GM19023 (cell line): Measurements from ENCODE around the gene GARIN3.
"Not testable (repeated sequence)": the region's sequence is repeated elsewhere in the genome, so short reads cannot be mapped to it uniquely, and the experiment has no call there.

Source experiments
- ATAC-seq: cut with Tn5 transposase; IDR thresholded peaks from one replicate; pipeline ENCODE4 v1.9.1; 2021; ENCODE audit warnings: mild to moderate bottlenecking, moderate library complexity; ENCODE audit not compliant: unreplicated experiment

GARIN3 gene

DNA sequence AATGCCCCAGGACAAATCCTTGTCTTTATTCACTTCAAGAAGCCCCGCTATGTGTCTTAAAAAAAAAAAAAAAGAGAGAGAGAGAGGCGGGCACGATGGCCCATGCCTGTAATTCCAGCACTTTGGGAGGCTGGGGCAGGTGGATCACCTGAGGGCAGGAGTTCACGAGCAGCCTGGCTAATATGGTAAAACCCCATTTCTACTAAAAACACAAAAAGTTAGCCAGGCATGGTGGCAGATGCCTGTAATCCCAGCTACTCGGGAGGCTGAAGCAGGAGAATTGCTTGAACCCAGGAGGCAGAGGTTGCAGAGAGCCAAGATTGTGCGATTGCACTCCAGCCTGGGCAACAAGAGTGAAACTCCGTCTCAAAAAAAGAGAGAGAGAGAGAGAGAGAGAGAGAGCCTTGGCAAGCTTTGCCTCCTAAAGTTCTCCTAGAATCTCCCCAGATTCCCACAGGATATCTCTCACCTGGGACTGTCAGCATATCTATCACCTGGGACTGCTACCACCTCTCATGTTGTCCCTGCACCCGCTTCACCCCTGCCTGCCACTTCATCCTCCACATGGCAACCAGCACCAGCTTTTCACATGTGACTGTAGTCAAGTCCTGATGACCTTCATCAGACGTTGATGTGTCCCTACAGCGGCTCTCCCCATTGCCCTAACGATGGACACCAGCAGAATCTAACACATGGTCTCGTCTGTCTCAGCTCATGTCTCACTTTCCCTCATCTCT, 20.4 kb upstream of the GARIN3 start:
- ATAC-seq, result no peak

DNA sequence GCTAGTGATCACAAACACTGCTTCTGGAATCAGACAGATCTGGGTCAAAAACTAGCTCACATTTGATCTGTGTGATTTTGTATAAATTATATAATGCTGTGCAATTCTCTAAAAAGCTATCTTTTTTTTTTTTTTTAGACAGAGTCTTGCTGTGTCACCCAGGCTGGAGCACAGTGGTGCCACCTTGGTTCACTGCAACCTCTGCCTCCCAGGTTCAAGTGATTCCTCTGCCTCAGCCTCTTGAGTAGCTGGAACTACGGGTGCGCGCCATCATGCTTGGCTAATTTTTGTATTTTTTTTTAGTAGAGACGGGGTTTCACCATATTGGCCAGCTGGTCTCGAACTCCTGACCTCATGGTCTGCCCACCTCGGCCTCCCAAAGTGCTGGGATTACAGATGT, 19.1 kb upstream of the GARIN3 start:
- ATAC-seq, result not testable (repeated sequence)

DNA sequence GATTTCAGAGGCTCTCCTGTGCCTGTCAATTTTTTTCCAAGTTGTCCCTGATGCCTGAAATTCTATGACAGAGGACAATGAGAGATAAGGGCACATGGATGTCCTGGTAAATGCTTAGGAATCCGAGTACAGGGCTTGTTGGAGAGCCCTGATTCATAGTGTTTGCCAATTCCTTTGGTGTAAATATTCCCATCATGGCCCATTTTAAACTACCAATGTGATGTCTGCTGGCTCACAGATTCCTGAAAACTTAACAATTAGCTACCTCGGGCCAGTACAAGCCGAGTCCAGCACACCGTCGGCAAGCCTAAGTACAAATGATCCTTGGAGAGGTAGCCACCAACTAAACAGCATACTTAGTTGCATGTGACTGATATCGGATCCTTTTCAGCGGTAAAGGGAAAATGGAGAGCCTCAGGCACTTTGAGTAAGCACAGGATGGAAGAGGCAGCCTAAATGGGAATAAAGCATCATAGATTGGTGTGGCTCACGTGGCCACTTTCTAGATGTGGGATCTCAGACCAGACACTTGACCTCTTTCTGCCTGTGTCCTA, 18.1 kb upstream of the GARIN3 start:
- ATAC-seq, result no peak

DNA sequence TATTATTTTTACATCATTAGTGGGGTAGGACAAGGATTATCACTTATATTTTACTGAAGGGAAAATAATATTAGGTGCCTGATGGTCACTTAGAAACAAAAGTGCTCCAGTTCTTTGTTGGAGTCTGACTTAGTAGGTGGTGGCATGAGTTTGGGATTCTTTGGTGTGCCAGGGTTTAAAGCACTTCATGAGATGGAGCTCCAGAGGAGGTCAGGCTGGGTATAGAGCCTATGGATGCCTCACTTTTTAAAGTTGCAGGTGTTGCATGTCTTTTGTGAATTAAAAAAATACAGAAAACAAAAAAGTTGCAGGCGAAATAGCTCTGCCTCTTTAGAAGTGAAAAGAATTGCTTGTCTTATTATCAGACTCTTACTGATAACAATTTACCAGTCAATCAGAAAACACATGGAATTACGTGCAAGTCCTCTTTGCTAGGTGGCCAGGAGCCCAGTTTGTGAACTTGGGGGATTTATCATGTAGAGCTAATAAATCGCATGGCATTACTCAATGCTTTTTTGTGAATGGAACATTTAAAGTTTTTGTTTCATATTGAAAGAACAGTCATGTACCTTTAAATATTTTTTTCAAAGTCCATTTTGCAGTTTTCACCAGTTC, 16.2 kb upstream of the GARIN3 start:
- no peak for ATAC-seq

DNA sequence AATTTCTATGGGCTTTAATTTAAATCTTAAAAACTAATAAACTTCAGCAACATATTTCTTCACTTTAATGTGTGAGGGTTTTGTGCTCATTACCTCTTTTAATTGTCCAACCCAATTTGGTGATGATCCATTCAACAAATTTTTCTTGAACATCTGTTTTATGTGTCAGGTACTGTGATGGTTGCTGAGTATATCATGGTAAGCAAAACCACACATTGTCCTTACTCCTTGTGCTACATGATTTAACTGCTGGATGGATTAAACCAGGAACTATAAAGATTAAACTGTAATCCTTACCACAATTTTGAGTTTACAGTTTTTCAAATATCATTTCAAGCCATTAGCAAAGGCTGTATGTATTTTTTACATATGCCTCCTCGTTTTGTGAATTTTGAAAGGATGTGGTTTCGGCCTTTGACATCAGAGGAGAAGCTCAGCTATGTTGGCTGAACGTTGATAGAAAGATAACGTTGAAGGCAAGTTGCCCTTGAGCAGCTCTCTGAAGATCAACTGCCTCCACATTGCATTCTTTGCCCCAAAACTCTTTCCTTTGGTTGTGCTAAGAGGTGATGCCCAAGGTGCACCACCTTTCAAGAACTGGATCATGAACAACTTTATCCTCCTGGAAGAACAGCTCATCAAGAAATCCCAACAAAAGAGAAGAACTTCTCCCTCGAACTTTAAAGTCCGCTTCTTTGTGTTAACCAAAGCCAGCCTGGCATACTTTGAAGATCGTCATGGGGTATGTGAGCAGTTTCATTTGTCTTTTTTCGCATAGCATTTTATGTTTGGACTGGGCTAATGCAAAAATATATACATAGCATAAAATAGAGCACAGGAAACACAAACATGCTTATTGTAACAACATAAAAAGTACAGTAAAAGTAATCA, 14.6 kb upstream of the GARIN3 start, which contains the start of gene ITK:
Gene ITK (plus strand): TSS at position 467 of the 891 bp plus-strand sequence. CDS start 138 bp downstream, at position 605.
- no peak for ATAC-seq

DNA sequence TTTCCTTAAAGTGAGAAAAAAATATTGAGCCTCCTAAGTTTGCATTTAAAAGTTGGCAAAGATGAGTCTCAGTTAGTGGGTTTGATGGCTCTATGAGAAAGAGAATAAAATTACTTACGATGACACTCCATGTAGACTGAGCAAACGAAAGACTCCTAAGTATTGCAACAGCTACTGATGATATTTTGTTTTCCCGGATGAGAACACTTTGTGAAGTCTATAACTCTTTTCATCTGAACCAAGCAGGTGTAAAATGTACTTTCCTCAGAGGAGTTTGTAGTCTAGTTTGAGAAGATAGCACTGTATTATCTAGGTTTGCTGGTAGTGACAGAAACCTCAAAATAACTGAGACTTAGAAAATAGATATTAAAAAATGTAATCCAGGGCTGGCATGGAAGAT, 12.9 kb upstream of the GARIN3 start:
- no peak for ATAC-seq

DNA sequence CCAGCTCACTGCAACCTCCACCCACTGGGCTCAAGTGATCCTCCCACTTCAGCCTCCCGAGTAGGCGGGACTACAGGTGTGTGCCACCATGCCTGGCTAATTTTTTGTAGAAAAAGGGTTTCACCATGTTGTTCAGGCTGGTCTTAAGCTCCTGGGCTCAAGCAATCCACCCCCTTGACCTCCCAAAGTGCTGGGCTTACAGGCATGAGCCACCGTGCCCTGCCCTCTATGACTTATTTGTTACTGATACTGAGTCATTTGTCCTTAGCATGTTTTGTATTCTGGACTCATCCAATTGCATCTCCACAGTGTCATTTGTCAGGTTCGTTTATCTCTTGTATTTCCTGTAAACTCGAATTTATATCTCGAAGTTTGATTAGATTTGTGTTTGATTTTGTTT, 11.9 kb upstream of the GARIN3 start:
- ATAC-seq, result no peak

DNA sequence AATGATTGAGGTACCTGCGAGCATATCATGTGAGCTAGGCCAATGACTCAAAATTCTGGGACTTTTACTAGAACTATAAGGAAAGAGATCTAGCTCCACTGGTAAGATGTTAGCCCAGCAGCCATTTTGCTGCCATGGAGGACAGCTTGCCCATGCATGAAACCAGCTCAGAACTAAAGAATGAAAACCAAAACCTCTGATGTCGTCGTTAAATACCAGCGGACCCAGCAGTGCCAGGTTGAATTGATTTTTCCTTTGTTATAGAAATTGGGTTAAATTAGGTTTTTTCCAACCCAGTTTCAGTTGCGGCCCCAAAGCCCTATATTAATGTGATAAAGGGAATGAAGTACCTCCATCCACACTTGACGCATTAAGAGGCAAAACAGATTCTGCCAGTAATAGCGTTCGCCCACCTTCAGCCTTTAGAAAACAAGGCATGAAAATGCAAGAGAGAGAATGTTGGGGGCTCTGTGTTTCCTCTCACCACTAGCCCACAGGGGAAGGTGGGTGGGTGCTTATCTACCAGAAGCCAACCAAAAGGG, 9.1 kb upstream of the GARIN3 start:
- no peak for ATAC-seq

DNA sequence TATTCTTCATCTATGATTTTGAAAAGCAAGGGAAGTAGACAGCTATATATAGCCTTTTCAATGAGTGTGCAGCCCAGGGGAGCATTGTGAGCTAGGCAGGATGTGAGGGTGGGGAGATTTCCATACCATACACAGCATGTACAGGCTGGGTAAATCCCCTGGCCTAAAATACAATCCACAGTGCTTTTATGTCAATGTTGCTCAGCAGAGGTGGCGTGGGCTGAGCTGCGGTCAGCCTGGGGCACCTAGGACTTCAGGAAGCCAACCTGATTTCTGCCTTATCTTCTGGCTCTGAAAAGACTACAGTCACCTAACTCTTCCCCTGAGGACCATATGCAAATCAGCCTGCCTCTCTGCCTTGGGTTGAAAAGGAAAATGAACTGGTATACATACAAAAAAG, 6.3 kb upstream of the GARIN3 start:
- ATAC-seq, result peak; percentile 99

DNA sequence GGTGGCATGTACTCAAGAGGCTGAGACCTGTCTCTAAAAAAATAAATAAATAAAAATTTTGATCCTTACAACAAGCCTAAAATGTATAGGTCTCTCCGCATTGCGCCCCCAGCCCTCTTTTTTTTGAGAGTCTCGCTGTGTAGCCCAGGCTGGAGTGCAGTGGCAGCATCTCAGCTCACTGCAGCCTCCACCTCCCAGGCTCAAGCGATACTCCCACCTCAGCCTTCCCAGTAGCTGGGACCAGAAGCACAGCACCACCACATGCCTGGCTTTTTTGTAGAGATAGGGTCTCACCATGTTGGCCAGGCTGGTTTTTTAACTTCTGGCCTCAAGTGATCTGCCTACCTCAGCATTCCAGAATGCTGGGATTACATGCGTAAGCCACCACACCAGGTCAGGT, 2.2 kb upstream of the GARIN3 start:
- ATAC-seq, result no peak

DNA sequence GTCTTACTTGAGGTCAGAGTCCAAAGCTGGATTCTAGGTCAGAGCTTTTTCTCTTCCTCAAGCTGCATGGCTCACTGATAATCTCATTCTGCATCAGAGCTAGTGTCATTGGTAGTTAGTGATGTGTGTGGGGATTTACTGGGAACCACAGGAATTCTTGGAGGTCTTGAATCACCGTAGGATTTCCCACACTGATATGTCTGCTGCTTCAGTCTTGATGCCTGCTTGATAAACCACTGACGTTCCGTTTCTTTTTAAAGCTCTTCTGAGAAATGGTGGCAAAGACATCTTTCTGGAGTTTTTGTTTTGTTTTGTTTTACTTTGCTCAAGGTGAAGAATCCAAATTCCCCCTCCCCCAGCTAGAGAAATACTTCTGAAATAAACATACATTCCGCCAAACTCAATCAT, 1.2 kb upstream of the GARIN3 start:
- ATAC-seq, result no peak

DNA sequence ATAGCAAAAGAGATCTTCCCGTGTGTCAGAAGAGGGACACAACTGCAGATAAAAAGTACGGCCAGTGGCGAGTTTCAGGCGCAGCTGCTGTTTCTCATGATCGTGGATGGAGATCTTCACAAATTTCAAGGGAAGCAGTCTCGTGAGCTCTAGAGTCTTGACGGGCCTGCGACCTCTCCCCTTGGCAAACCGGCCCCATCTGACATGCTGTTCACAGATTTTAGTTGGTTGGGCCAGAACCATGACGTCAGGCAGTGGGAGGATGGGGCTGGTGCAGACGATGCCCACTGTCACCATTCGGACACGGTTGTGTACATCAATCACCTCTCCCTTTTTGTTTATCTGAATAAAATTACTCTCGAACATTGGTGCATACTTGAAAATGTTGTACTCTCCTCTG, 396 bp downstream of the GARIN3 start:
- no peak for ATAC-seq

DNA sequence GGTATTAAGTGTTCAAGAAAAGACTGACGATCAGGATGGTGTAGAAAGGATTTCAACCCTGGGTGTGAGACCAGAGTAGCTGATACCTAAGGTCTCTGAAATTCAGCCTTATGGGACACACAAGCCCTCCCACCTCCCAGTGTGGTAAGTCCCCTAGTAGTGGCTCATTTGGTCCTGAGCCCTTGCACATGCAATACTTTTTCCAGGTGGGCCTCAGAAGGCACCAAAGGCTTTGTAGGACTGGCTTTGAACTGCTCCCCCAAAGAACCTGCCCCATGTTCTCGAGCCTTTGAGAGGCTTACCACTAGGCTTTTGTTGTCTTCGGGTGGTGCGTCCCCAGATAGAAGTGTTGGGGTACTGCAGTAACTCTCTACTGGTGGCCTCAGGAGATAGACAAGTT, 803 bp downstream of the GARIN3 start:
- no peak for ATAC-seq

DNA sequence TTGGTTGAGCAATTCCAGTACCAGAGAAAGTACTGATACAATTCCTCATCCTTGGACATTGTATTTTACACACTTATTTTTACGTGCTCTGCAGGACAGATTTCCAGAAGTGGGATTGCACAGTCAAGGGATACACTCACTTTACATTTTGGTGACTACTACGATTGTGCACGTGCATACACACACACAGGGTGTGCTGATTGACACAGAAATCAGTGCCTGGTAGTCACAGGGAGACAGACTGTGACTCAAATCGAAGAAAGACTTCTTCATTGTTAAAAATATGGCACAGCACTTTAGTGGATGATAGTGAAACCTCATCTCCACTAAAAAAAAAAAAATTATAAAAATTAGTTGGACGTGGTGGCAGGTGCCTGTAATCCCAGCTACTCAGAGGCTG, 1.5 kb downstream of the GARIN3 start:
- no peak for ATAC-seq

DNA sequence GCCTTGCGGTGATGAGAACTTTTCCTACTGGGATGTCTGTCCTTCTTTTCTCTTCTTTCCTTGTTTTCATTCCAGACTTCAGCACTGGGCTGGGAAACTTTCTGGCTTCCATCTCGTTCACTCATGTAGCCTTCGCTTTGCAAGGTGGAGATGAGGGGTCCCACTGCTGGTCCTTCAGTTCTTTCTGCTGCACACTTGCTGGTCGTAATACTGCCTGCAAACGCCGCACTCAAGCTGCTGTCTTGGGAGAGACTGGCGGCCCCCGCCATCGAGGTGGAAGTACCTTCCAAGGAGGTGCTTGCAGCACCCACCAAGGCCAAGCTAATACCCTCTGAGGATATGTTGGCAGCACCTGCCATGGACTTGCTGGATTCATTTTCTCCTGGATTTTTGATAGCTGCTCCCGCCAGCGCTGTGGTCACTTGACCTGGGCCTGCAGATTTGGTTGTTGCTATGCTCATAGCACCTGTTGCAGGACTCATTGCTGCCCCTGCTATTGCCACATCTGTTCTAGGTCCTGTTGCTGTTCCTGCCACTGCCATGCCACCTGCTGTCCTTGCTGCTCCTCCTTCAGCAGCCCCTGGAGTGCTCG, 3.0 kb downstream of the GARIN3 start:
- no peak for ATAC-seq

DNA sequence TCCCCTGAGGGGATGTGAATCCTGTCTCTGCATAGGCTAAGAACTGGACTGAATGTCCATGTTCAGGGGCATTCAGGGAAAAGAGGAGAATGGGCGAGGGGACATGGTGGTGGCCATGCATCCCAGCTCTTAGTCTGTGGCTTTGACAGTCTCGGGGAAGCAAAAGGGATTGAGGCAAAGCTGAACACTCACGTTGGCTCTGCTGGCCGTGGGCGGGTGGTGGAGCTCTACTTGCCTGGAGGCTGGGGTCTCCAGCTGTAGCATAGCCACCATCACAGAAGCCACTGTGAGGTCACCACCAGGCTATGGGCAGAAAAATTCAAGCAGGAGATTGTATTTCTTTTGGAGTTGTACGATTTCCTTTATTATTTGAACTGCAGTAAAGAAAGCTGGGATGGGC, 4.1 kb downstream of the GARIN3 start:
- ATAC-seq, result no peak

DNA sequence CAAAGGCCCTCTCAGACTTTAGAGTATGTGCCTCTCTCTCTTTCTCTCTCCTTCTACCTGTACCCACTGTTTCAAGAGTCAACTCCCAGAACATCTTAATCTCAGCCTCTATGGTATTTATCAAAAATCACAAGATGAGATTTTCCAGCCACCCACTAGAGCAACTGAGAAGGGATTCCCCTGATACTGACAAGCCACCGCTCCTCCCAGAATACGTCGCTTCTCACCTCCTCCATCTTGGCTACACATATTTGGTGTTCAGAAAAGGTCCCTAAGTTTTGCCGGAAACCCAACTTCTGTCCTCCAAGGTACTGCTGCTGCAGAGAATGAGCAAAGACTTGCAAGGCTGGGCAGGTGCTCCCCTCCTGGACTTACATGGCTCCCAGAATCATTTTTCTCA, 6.1 kb downstream of the GARIN3 start:
- ATAC-seq, result no peak

DNA sequence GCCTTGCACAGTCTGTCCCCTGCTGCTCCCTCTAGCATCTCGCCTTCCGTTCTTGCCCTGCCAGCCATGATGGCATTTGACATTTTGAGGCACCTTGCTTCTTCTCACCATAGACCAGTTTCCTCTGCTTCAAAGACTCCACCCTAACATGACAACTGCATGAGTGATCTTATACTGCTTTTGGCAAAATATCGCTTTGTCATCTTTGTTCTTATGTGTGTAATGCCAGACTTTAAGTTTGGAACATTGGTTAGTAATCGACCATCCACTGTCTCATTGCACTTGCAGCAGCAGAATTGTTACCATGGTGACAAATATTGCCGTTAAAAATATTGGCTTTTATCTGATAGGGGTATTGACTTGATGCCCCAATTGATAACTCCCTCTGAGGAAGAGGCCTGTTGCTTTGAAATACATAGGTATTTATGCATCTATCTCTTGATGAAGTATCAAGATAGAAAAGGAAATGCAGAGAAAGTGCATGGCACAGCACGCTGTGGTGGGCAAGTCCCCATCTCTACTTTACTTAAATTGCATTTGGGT, 6.8 kb downstream of the GARIN3 start:
- ATAC-seq, result no peak

DNA sequence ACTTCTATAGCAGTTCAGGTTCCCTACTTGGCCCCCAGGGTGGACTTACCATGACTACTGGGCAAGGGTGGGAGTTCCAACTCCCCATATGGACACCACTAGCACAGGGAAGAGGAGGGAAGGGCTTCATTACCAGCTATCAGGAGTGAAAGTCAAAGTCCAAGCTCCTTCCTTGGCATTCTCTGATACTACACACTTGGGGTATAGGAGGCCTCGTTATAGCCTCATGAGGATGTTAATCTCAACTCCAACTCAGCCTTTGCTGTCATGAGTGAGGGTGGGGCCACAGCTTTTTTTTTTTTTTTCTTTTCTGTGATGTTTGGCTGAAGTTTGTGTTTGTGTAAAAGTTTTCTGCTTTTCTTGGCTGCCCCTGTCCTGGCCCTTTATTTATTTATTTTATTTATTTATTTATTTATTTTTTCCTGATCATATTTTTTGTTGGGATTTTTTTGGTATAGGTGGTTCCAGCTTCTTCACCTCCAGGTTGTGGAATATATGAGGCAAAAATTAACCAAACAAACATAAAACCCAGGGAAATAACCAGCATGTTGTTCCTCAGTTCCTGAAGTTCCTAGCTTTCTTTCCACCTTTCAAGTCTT, 8.7 kb downstream of the GARIN3 start:
- no peak for ATAC-seq

DNA sequence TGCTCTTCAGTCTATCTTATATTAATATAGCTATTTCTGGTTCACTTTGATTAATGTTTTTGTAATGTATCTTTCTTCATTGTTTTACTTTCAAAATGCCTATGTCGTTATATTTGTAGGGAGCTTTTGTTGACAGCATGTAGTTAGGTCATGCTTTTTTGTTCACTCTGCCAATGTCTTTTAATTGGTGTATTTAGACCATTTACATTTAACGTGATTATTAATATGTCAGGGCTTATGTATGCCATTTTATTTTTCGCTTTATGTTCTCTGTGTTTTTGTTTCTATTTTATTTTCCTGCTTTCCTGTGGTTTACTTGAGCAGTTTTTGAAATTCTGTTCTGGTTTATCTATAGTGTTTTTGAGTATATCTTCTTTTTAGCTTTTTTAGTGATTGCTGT, 10.8 kb downstream of the GARIN3 start:
- no peak for ATAC-seq
